K562 (cell line): Measurements from ENCODE around the gene TMPRSS9. TPM values are rescaled to one million over a fixed set of nuclear protein-coding genes. Genes with fewer than 3 reads are reported as not detected.

Experiments used
- ATF2 ChIP-seq: sonication (generic); formaldehyde crosslinking; IDR thresholded peaks from 2 replicates; pipeline ENCODE4 v1.8.1; 2022; ENCODE audit warnings: missing genetic modification reagents
- ETV1 ChIP-seq: fragments of 450-650 bp; conservative IDR thresholded peaks from 2 replicates; pipeline ENCODE4 v1.6.1; 2016; ENCODE audit warnings: missing genetic modification characterization, control low read depth, low read depth, missing compliant biosample characterization
- EWSR1 ChIP-seq: fragments of 450-650 bp; IDR thresholded peaks from 2 replicates; pipeline ENCODE4 v1.6.1; 2018; ENCODE audit warnings: borderline replicate concordance, mild to moderate bottlenecking, low read depth, moderate library complexity; ENCODE audit not compliant: partially characterized antibody
- HMBOX1 ChIP-seq: sonication (generic); IDR thresholded peaks from 2 replicates; pipeline ENCODE4 v1.6.1; 2016
- ILF3 ChIP-seq: fragments of 450-650 bp; IDR thresholded peaks from 2 replicates; pipeline ENCODE4 v1.6.1; 2018; ENCODE audit warnings: antibody characterized with exemption, mild to moderate bottlenecking, moderate library complexity, borderline replicate concordance
- KLF13 ChIP-seq: fragments of 450-650 bp; IDR thresholded peaks from 2 replicates; pipeline ENCODE4 v1.6.1; 2016; ENCODE audit warnings: missing genetic modification characterization, low read depth, mild to moderate bottlenecking, missing compliant biosample characterization, moderate library complexity, borderline replicate concordance
- MTA1 ChIP-seq: fragments of 450-650 bp; IDR thresholded peaks from 2 replicates; pipeline ENCODE4 v1.6.1; 2017; ENCODE audit warnings: borderline replicate concordance
- NFE2 ChIP-seq: IDR thresholded peaks from 2 replicates; pipeline ENCODE4 v1.6.1; 2014; ENCODE audit warnings: antibody characterized with exemption, low read depth
- OTX1 ChIP-seq: fragments of 450-650 bp; formaldehyde crosslinking; IDR thresholded peaks from 2 replicates; pipeline ENCODE4 v1.4.0; 2022; ENCODE audit warnings: mild to moderate bottlenecking
- PRMT5 ChIP-seq: sonication (generic); formaldehyde crosslinking; IDR thresholded peaks from 2 replicates; pipeline ENCODE4 v1.5.0; 2020; ENCODE audit warnings: missing genetic modification reagents
- PYGO2 ChIP-seq: fragments of 450-650 bp; IDR thresholded peaks from 2 replicates; pipeline ENCODE4 v1.6.1; 2016; ENCODE audit warnings: mild to moderate bottlenecking, missing genetic modification characterization, moderate library complexity, missing compliant biosample characterization
- SMC3 ChIP-seq: conservative IDR thresholded peaks from 2 replicates; pipeline ENCODE4 v1.6.1; 2011; ENCODE audit warnings: low read depth, low read length, improper control_type of control experiment; ENCODE audit not compliant: insufficient read depth
- TSC22D4 ChIP-seq: fragments of 450-650 bp; IDR thresholded peaks from 2 replicates; pipeline ENCODE4 v1.6.1; 2016; ENCODE audit warnings: missing genetic modification characterization, missing biosample characterization, control low read depth
- ZBTB7A ChIP-seq: IDR thresholded peaks from 2 replicates; pipeline ENCODE4 v1.6.1; 2011; ENCODE audit warnings: low read depth, mild to moderate bottlenecking, low read length, moderate library complexity, borderline replicate concordance; ENCODE audit not compliant: control insufficient read depth
- ZNF197 ChIP-seq: fragments of 200-800 bp; sonication (Bioruptor generic); IDR thresholded peaks from 2 replicates; pipeline ENCODE4 v1.6.1; 2016; ENCODE audit warnings: low read depth, missing genetic modification characterization, missing compliant biosample characterization
- polyA plus RNA-seq, 8 experiments: library from polyadenylated mRNA; depleted of rRNA in 4 of 8; stranded (reverse) in 5 of 8; unstranded in 3 of 8; fragments of >200 nt; fragmentation: Nextera tagmentation in 2 of 8; fragmentation: Illumina TruSeq in 1 of 8; extraction: Ambion mirVana in 2 of 8; extraction: Trizol in 1 of 8; gene quantifications; 2 replicates each; pipeline versions ENCODE4 v1.2.1 to v1.2.3, GENCODE V29; 2011 to 2014; ENCODE audit warnings: inconsistent platforms in 1 of 8, missing spikeins in 1 of 8
- total RNA-seq, 7 experiments: library from RNA; depleted of rRNA in 6 of 7; stranded (reverse); fragments of >200 nt in 6 of 7; fragmentation: Illumina TruSeq in 2 of 7; extraction: Trizol in 2 of 7; gene quantifications; 2 replicates each; pipeline versions ENCODE4 v1.2.1 to v1.2.3, GENCODE V29; 2011 to 2021; ENCODE audit warnings: low replicate concordance in 1 of 7
- TF ChIP-seq, protein P1 (sequence below): fragments of 450-650 bp; IDR thresholded peaks from 2 replicates; pipeline ENCODE4 v1.6.1; 2016; ENCODE audit warnings: low read depth, mild to moderate bottlenecking, moderate library complexity
- TF ChIP-seq, protein P2 (sequence below): IDR thresholded peaks from 2 replicates; pipeline ENCODE4 v1.6.1; 2014; ENCODE audit warnings: antibody characterized with exemption
- TF ChIP-seq, protein P3 (sequence below): sonication (generic); formaldehyde crosslinking; IDR thresholded peaks from 2 replicates; pipeline ENCODE4 v1.8.0; 2022; ENCODE audit warnings: mild to moderate bottlenecking, missing genetic modification reagents

TMPRSS9 gene
- total and polyA plus RNA-seq, 9 of the 15 experiments (the other 6 are each of a cell fraction or from before 2014, with no cell fraction given), result 0.01 to 0.03 TPM; not detected in 7

- TF ChIP-seq HMBOX1 (no peak), EWSR1 (no peak), NFE2 (no peak), PYGO2 (tag) (no peak), MTA1 (no peak), KLF13 (tag) (peak; percentile 95), SMC3 (no peak), ETV1 (tag) (no peak), ZNF197 (CRISPR knock-in tag) (no peak), ZBTB7A (peak; percentile 79), TSC22D4 (tag) (no peak), PRMT5 (CRISPR knock-in tag) (no peak), ATF2 (CRISPR knock-in tag) (no peak), ILF3 (0 out of 2 replicates have a peak, but pooled peaks have one; percentile 56), OTX1 (CRISPR knock-in tag) (no peak)
- TF ChIP-seq, protein P1, sequence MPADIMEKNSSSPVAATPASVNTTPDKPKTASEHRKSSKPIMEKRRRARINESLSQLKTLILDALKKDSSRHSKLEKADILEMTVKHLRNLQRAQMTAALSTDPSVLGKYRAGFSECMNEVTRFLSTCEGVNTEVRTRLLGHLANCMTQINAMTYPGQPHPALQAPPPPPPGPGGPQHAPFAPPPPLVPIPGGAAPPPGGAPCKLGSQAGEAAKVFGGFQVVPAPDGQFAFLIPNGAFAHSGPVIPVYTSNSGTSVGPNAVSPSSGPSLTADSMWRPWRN, result no peak
- TF ChIP-seq, protein P2, sequence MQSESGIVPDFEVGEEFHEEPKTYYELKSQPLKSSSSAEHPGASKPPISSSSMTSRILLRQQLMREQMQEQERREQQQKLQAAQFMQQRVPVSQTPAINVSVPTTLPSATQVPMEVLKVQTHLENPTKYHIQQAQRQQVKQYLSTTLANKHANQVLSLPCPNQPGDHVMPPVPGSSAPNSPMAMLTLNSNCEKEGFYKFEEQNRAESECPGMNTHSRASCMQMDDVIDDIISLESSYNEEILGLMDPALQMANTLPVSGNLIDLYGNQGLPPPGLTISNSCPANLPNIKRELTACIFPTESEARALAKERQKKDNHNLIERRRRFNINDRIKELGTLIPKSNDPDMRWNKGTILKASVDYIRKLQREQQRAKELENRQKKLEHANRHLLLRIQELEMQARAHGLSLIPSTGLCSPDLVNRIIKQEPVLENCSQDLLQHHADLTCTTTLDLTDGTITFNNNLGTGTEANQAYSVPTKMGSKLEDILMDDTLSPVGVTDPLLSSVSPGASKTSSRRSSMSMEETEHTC, result 0 out of 2 replicates have a peak, but pooled peaks have one; percentile 6
- TF ChIP-seq, protein P3, sequence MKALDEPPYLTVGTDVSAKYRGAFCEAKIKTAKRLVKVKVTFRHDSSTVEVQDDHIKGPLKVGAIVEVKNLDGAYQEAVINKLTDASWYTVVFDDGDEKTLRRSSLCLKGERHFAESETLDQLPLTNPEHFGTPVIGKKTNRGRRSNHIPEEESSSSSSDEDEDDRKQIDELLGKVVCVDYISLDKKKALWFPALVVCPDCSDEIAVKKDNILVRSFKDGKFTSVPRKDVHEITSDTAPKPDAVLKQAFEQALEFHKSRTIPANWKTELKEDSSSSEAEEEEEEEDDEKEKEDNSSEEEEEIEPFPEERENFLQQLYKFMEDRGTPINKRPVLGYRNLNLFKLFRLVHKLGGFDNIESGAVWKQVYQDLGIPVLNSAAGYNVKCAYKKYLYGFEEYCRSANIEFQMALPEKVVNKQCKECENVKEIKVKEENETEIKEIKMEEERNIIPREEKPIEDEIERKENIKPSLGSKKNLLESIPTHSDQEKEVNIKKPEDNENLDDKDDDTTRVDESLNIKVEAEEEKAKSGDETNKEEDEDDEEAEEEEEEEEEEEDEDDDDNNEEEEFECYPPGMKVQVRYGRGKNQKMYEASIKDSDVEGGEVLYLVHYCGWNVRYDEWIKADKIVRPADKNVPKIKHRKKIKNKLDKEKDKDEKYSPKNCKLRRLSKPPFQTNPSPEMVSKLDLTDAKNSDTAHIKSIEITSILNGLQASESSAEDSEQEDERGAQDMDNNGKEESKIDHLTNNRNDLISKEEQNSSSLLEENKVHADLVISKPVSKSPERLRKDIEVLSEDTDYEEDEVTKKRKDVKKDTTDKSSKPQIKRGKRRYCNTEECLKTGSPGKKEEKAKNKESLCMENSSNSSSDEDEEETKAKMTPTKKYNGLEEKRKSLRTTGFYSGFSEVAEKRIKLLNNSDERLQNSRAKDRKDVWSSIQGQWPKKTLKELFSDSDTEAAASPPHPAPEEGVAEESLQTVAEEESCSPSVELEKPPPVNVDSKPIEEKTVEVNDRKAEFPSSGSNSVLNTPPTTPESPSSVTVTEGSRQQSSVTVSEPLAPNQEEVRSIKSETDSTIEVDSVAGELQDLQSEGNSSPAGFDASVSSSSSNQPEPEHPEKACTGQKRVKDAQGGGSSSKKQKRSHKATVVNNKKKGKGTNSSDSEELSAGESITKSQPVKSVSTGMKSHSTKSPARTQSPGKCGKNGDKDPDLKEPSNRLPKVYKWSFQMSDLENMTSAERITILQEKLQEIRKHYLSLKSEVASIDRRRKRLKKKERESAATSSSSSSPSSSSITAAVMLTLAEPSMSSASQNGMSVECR (CRISPR knock-in tag), result peak; percentile 96
Observed at GRCh38 chr19:2328401-2329148, 31.5 kb upstream of the TMPRSS9 start, which contains the start of the genes LSM7 and SPPL2B (continued).
